ENCODE measurements around the gene SNED1.

SNED1 gene

GRCh38 chr2:241069821-241070281 lies 71.4 kb downstream of the SNED1 start:
- no peak for TF ChIP-seq CTCF (IDR thresholded peaks at IDR 0.05; ENCODE audit: control extremely low read depth, extremely low read depth, low read depth, missing control alignments)
- ChIA-PET CTCF (interaction anchor here (1.1 to 2.3 kb wide), 2 partner anchors 8 to 94 kb away, joined by 3 to 12 read pairs; no protein-coding TSS in a partner anchor), POLR2A (no interaction called here)
- no peak for DNase-seq (ENCODE audit: extremely low spot score)

- no peak for TF ChIP-seq CTCF (IDR thresholded peaks at IDR 0.05; ENCODE audit: control extremely low read depth, extremely low read depth, low read depth, missing control alignments)
- CTCF ChIA-PET, result no interaction called here
Measured at GRCh38 chr2:241070361-241070760, 71.9 kb downstream of the SNED1 start.

GRCh38 chr2:241070811-241071676 lies 72.6 kb downstream of the SNED1 start:
- ChIA-PET CTCF (interaction anchor here (1.3 kb wide), 1 partner anchor 87 kb away, joined by 3 read pairs; no protein-coding TSS in a partner anchor), POLR2A (no interaction called here)
- DNase-seq (ENCODE audit: extremely low spot score), result no peak
- TF ChIP-seq CTCF (IDR thresholded peaks at IDR 0.05; ENCODE audit: control extremely low read depth, extremely low read depth, low read depth, missing control alignments), result no peak

More at GRCh38 chr2:241070361-241070760, 71.9 kb downstream of the SNED1 start:
- DNase-seq (ENCODE audit: extremely low spot score), result no peak
- POLR2A ChIA-PET, result no interaction called here

- DNase-seq (ENCODE audit: extremely low spot score), result no peak
- TF ChIP-seq CTCF (IDR thresholded peaks at IDR 0.05; ENCODE audit: control extremely low read depth, extremely low read depth, low read depth, missing control alignments), result no peak
- ChIA-PET CTCF (interaction anchor here (1.3 kb wide), 1 partner anchor 88 kb away, joined by 3 read pairs; no protein-coding TSS in a partner anchor), POLR2A (no interaction called here)
Measured at GRCh38 chr2:241071677-241072111, 73.3 kb downstream of the SNED1 start.

- no peak for TF ChIP-seq CTCF (IDR thresholded peaks at IDR 0.05; ENCODE audit: control extremely low read depth, extremely low read depth, low read depth, missing control alignments)
- POLR2A ChIA-PET, result no interaction called here
- no peak for DNase-seq (ENCODE audit: extremely low spot score)
- CTCF ChIA-PET, result interaction anchor here (1.3 kb wide), 1 partner anchor 88 kb away, joined by 3 read pairs; no protein-coding TSS in a partner anchor
Measured at GRCh38 chr2:241072151-241072550, 73.7 kb downstream of the SNED1 start.

- no peak for TF ChIP-seq CTCF (IDR thresholded peaks at IDR 0.05; ENCODE audit: control extremely low read depth, extremely low read depth, low read depth, missing control alignments)
- no peak for DNase-seq (ENCODE audit: extremely low spot score)
- POLR2A ChIA-PET, result no interaction called here
- CTCF ChIA-PET, result no interaction called here
Measured at GRCh38 chr2:241072553-241073165, 74.2 kb downstream of the SNED1 start.
